HG02852 (cell line): ENCODE data around the gene YIPF4.
"Not testable (repeated sequence)": the region's sequence is repeated elsewhere in the genome, so short reads cannot be mapped to it uniquely, and the experiment has no call there.

Source experiments
- ATAC-seq: cut with Tn5 transposase; IDR thresholded peaks from one replicate; pipeline ENCODE4 v1.9.1; 2021; ENCODE audit warnings: mild to moderate bottlenecking, moderate library complexity; ENCODE audit not compliant: unreplicated experiment

Gene YIPF4

GRCh38 chr2:32364290-32364689 is 86.6 kb downstream of the YIPF4 start:
- not testable (repeated sequence) for ATAC-seq

GRCh38 chr2:32365679-32366078 is 88.0 kb downstream of the YIPF4 start:
- ATAC-seq, result not testable (repeated sequence)
